H1 (cell line): ENCODE data around the gene TCN2. TPM values are rescaled to one million over a fixed set of nuclear protein-coding genes. Genes with fewer than 3 reads are reported as not detected.

ENCODE experiments used
- CREB1 ChIP-seq: IDR thresholded peaks from 2 replicates; pipeline ENCODE4 v1.6.1; 2012; ENCODE audit warnings: inconsistent platforms
- NRF1 ChIP-seq: IDR thresholded peaks from 2 replicates; pipeline ENCODE4 v1.6.1; 2011; ENCODE audit warnings: mild to moderate bottlenecking, low read depth, low read length, improper control_type of control experiment
- polyA plus RNA-seq, 7 experiments: library from polyadenylated mRNA; depleted of rRNA in 3 of 7; stranded (reverse) in 5 of 7; unstranded in 2 of 7; fragments of >200 nt in 5 of 7; fragments of 200-250 nt in 2 of 7; gene quantifications; 1 replicate in 5 of 7; 2 replicates in 1 of 7; 4 replicates in 1 of 7; pipeline versions ENCODE4 v1.2.1 to v1.2.3, GENCODE V29; 2011 to 2013; ENCODE audit warnings: missing spikeins in 2 of 7, mixed read lengths in 2 of 7
- total RNA-seq: library from RNA; stranded (reverse); fragmentation: NEBNext Ultra II Directional; extraction: Animal tissue kit (Norgen Biotek cat#: 25700); gene quantifications from 2 replicates; pipeline ENCODE4 v1.2.1, GENCODE V29; 2021
- TF ChIP-seq, protein P1 (sequence below): fragments of 300-600 bp; sonication (generic); IDR thresholded peaks from 2 replicates; pipeline ENCODE4 v1.7.1; 2012; ENCODE audit warnings: low read length, moderate library complexity, mild to moderate bottlenecking, inconsistent platforms; ENCODE audit not compliant: insufficient replicate concordance

TCN2 gene
- total and polyA plus RNA-seq, 2 of the 8 experiments (the other 6 are each of a cell fraction or from before 2014, with no cell fraction given): 30.0 to 87.8 TPM

GRCh38 chr22:30564045-30564760, 42.8 kb upstream of the TCN2 start (continued):
- TF ChIP-seq, protein P1, sequence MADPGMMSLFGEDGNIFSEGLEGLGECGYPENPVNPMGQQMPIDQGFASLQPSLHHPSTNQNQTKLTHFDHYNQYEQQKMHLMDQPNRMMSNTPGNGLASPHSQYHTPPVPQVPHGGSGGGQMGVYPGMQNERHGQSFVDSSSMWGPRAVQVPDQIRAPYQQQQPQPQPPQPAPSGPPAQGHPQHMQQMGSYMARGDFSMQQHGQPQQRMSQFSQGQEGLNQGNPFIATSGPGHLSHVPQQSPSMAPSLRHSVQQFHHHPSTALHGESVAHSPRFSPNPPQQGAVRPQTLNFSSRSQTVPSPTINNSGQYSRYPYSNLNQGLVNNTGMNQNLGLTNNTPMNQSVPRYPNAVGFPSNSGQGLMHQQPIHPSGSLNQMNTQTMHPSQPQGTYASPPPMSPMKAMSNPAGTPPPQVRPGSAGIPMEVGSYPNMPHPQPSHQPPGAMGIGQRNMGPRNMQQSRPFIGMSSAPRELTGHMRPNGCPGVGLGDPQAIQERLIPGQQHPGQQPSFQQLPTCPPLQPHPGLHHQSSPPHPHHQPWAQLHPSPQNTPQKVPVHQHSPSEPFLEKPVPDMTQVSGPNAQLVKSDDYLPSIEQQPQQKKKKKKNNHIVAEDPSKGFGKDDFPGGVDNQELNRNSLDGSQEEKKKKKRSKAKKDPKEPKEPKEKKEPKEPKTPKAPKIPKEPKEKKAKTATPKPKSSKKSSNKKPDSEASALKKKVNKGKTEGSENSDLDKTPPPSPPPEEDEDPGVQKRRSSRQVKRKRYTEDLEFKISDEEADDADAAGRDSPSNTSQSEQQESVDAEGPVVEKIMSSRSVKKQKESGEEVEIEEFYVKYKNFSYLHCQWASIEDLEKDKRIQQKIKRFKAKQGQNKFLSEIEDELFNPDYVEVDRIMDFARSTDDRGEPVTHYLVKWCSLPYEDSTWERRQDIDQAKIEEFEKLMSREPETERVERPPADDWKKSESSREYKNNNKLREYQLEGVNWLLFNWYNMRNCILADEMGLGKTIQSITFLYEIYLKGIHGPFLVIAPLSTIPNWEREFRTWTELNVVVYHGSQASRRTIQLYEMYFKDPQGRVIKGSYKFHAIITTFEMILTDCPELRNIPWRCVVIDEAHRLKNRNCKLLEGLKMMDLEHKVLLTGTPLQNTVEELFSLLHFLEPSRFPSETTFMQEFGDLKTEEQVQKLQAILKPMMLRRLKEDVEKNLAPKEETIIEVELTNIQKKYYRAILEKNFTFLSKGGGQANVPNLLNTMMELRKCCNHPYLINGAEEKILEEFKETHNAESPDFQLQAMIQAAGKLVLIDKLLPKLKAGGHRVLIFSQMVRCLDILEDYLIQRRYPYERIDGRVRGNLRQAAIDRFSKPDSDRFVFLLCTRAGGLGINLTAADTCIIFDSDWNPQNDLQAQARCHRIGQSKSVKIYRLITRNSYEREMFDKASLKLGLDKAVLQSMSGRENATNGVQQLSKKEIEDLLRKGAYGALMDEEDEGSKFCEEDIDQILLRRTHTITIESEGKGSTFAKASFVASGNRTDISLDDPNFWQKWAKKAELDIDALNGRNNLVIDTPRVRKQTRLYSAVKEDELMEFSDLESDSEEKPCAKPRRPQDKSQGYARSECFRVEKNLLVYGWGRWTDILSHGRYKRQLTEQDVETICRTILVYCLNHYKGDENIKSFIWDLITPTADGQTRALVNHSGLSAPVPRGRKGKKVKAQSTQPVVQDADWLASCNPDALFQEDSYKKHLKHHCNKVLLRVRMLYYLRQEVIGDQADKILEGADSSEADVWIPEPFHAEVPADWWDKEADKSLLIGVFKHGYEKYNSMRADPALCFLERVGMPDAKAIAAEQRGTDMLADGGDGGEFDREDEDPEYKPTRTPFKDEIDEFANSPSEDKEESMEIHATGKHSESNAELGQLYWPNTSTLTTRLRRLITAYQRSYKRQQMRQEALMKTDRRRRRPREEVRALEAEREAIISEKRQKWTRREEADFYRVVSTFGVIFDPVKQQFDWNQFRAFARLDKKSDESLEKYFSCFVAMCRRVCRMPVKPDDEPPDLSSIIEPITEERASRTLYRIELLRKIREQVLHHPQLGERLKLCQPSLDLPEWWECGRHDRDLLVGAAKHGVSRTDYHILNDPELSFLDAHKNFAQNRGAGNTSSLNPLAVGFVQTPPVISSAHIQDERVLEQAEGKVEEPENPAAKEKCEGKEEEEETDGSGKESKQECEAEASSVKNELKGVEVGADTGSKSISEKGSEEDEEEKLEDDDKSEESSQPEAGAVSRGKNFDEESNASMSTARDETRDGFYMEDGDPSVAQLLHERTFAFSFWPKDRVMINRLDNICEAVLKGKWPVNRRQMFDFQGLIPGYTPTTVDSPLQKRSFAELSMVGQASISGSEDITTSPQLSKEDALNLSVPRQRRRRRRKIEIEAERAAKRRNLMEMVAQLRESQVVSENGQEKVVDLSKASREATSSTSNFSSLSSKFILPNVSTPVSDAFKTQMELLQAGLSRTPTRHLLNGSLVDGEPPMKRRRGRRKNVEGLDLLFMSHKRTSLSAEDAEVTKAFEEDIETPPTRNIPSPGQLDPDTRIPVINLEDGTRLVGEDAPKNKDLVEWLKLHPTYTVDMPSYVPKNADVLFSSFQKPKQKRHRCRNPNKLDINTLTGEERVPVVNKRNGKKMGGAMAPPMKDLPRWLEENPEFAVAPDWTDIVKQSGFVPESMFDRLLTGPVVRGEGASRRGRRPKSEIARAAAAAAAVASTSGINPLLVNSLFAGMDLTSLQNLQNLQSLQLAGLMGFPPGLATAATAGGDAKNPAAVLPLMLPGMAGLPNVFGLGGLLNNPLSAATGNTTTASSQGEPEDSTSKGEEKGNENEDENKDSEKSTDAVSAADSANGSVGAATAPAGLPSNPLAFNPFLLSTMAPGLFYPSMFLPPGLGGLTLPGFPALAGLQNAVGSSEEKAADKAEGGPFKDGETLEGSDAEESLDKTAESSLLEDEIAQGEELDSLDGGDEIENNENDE: no peak
- TF ChIP-seq NRF1 (no peak), CREB1 (no peak)
